NCI-H748 treated with DMSO at 0.1 percent for 48 hours (cell line): ENCODE results near the gene WDR1.

Experiments used
- DNase-seq: peaks from one replicate; lab custom pipeline; 2025; lab: John Stamatoyannopoulos, UW

WDR1 gene

GRCh38 chr4:10069075-10069642 is 47.4 kb downstream of the WDR1 start:
- DNase-seq, result no peak

DNA sequence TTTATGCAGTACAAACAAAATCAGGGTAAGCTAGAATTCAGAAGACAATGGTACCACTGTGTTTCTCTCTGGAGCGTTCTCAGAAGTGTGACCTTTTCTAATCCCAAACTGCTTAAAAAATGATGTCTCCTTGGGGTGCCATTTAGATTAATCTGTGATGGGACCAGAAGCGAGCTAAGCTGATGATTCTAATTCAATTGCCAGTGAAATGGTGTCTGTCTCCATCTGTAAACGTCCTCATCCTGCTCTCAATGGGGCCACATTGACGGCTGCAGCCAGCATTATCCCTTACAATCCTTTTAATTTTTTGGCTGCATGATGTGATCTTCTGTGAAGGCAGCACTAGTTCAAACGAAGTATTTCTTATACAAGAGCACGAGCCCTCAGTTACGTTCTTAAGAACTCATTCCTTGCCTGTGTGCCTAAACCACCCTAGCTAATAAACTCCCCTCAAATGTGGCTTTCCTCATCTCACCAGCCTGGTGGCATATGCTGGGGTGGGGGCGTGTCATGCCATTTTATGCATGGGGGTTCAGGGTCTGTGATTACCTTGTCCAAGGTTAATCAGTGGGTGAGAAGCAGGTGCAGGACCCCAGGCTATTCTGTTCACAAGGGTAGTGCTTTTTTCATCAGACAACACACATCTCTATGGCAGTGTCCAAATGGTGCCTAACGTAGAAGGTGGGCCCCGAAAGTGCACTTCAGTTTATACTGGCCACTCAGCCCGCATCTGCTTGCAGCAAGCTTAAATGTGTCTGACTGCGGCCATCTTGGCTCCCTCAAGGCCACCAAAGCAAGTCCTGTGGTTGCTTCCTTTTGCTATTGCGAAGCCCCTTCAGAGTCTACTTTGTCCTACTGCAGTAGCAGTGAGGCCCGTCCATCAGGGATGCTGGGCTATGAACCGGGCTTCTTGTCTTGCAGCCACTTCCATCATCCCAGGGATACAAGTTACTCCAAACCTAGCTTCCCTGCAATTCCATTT is 49.6 kb downstream of the WDR1 start:
- DNase-seq, result no peak

DNA sequence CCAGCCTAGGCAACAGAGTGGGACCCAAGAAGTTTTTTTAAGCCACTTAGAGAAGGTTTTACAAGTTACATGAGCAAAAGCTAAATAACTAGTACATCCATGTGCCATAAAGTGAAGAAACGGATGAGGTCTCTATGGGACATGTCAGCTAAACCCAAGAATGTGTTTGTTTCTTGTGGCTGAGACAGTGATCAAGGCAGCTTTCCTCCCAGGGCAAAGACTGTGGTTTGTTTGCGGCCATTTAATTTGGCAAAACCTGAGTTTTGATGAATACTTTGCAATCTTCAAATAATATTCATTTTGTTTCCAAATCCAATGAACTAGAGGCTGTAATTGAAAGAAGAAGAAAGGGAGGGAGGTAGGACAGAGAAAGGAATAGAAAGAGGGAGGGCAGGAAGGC is 50.4 kb downstream of the WDR1 start:
- no peak for DNase-seq

DNA sequence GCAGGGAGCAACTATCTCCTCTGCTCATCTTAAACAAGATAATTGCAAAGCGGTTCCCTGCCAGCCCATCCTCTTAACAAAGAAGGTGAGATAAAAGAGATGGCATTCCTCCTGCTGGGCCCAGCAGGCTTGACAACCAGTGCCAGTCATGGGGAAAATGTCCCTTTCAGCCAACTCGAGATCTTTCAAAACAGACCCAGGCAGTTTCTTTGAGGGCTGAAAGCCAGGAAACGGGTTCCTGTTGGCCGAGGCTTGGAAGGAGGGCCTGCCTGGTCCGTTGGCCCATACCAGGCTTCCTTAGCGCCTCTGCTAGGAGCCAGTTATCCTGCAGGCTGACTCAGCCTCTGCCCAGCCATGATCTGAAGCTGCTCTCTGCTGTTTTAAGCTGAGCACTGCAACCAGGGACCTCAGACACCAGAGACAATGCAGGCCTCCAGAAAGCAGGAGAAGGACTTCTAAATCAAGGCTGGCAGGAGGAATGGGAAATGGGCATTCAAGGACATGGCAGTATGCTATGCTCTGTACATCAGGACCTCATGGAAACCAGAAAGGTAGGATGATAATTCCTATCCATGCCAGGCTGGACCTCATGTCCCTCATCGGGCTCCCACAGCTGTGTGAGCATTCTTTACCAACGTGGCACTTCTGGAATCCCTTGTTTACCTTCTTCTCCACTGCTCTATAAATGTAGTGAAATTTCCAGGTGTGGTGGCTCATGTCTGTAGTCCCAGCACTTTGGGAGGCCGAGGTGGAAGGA is 52.9 kb downstream of the WDR1 start:
- DNase-seq, result no peak

- DNase-seq, result no peak
Measured at GRCh38 chr4:10061650-10062415, 54.8 kb downstream of the WDR1 start.

GRCh38 chr4:10058371-10058770 is 58.2 kb downstream of the WDR1 start:
- no peak for DNase-seq

DNA sequence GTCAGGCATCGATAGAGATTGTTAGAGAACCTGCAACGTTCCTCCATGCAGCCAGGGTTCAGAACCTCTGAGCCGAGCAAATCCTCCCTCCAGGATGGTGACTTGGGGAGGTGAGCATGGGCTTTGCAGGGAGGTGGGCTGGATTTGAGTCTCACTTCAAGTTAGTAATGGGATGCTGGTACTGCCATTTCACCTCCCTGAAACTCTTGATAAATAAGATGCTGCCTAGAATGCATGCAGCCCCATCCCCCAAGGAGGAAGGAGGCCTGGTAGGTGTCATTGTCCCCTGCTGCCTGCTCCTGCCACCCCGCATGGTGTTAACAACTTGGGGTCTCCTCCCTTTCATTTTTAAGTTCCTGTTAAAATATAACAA is 59.6 kb downstream of the WDR1 start:
- no peak for DNase-seq

- DNase-seq, result no peak
Measured at GRCh38 chr4:10056334-10057022, 60.1 kb downstream of the WDR1 start.

DNA sequence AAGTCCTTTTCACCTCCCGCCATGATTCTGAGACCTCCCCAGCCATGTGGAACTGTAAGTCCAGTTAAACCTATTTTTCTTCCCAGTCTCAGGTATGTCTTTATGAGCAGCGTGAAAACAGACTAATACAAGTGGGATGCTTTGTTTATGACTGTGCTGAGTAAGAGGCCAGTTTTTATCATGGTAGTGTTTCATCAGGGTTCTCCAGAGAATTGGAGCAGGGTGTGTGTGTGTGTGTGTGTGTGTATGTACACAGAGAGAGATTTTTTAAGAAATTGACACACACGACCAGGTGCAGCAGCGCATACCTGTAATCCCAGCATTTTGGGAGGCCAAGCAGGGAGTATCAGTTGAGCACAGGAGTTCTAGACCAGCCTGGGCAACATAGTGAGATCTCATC is 60.7 kb downstream of the WDR1 start:
- no peak for DNase-seq

DNA sequence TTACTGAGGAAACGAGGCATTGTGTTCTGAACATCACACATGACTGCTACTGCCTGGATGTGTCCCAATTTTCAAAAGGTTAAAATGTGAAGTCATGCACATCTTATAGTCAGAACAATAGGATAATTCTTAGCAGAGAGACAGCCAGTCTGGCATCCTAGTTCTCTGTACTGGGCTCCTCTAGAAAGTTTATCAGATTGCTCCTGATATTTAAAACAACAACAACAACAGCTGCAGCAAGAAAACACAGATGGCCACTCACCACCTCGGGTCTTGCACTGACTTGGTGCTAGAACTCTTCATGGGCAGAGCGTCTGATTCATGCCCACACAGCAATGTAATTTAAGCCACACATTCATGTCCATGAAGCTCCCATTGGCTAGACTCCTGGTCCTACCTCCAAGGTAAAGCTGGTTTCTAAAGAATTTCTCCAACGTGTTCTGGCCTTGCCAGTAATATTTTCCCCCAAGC is 62.0 kb downstream of the WDR1 start:
- no peak for DNase-seq

GRCh38 chr4:10053635-10054453 is 62.8 kb downstream of the WDR1 start:
- DNase-seq, result no peak

DNA sequence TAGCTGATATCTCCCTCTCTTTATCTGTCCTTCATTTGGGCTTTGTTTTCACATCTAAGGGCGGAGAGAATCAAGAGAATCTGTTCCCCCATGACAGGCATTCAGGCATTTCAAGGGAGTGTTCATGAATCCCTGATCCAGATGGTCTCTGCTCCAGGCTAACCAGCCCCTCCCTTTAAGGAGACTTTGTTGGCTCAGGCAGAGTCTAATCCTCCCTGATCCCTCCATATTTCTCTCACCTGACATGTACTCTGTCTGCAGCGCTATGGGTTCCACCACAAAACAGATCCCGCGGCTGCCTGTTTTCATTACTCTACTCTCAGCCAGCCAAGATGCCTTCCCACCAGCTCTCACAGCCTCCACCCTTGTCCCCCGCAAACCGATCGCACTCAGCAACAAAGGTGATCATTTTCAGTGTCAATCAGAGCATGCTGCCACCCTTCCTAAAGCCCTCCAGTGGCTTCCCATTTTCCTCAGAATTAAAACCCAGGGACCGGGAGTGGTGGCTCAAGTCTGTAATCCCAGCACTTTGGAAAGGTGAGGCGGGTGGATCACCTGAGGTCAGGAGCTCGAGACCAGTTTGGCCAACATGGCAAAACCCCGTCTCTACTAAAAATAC is 65.0 kb downstream of the WDR1 start:
- no peak for DNase-seq

DNA sequence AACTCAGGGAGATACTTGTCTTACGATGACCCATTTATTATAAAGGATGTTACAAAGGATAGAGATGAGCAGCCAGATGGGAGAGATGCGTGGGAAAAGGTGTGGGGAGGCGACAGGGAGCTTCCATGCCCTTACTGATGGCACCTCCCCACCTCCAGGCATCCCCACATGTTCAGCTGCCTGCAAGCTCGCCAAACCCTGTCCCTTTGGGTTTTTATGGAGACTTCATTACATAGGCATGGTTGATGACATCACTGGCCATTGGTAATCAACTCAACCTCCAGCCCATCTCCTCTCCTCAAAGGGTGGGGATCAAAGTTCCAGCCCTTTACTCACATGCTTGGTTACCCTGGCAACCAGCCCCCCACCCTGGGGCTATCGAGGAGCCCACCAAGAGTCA is 65.9 kb downstream of the WDR1 start:
- no peak for DNase-seq

DNA sequence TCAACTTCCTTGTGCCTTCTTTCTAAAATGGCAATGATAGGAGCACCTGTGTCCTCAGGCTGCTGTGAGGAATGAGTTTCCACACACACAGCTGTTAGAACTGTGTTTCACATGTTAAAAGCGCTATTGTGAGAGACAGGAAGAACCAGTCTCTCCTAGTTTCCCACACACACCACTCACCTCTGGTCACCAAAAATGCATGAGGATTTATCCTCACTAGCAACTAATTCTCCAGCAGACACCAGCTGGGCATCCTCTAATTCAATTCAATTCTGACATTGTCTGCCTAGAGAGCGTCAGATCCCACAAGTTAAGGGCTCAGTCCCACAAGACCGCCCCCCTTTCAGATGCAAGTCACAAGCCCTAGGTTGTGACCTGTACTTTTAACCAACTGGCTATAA is 66.3 kb downstream of the WDR1 start:
- no peak for DNase-seq

DNA sequence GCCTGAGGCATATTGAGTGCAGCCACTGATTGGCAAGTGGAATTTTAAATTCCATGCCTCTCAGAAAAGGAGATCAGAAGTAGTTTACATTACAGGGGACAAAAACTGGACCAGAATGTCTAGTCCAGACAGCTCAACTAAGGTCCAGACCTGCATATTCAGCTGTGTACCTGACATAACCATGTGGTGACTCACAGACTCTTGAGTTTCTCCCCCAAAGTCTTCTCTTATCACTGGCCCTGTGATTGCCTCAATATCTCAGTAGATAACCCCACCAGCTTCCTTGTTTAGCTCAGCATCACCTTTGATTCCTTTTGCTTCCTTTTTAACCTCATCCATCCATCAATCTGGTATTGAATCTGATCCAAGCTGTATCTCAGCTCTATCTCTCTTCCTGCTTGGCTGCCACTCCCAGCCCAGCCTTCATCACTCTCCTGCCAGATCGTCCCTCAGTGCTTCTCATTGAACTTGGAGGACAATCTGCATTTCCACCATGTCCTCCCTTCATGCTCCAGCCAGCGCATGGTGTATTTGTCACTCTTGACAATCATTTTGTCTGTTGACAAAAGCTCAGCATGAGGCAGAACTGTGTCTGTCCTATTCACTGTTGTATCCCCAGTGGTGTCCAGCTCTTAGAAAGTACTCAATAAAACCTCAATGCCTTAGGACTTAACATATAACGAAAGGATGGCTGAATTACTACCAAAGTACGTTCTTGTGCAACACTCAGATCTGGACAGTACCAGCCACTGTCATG is 67.5 kb downstream of the WDR1 start:
- DNase-seq, result no peak

GRCh38 chr4:10047967-10048366 is 68.6 kb downstream of the WDR1 start:
- no peak for DNase-seq

- DNase-seq, result no peak
Measured at GRCh38 chr4:10046471-10046870, 70.1 kb downstream of the WDR1 start.

DNA sequence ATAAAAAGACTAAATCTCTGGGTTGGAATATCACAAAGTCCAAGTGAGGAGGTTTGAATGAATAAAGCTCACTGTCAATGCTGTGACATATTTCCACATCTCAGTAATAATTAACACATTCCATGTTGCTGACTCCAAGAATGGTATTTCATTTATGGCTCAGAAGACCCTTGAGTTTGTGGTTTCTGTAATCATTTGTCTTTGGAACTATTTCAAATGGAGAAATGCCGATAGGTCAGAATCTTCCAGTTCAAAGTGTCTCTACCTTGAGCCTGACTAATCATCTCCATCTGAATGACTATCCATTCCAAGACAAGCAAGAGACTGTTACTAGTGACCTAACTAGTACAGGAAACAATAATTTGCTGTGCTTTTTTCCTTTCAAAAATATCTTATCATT is 71.1 kb downstream of the WDR1 start:
- no peak for DNase-seq

GRCh38 chr4:10041036-10041435 is 75.6 kb downstream of the WDR1 start:
- no peak for DNase-seq
